GM18951 (cell line): Measurements from ENCODE around the gene FBXW9.
"Not testable (repeated sequence)": the region's sequence is repeated elsewhere in the genome, so short reads cannot be mapped to it uniquely, and the experiment has no call there.

Experiments
- POLR2A ChIP-seq: IDR thresholded peaks from 4 replicates; pipeline ENCODE4 v1.6.1; 2011; ENCODE audit warnings: mild to moderate bottlenecking; ENCODE audit not compliant: insufficient read length, insufficient read depth; ENCODE audit errors: extremely low read depth
- in situ Hi-C: fragments of 300-500 bp; cut with MboI; formaldehyde crosslinking; loops from one replicate; pipeline ENCODE4 v1.12.0; 2022; ENCODE audit warnings: low sequenced_read_pairs, mixed read lengths, inconsistent platforms; ENCODE audit not compliant: unreplicated experiment

The FBXW9 gene

DNA sequence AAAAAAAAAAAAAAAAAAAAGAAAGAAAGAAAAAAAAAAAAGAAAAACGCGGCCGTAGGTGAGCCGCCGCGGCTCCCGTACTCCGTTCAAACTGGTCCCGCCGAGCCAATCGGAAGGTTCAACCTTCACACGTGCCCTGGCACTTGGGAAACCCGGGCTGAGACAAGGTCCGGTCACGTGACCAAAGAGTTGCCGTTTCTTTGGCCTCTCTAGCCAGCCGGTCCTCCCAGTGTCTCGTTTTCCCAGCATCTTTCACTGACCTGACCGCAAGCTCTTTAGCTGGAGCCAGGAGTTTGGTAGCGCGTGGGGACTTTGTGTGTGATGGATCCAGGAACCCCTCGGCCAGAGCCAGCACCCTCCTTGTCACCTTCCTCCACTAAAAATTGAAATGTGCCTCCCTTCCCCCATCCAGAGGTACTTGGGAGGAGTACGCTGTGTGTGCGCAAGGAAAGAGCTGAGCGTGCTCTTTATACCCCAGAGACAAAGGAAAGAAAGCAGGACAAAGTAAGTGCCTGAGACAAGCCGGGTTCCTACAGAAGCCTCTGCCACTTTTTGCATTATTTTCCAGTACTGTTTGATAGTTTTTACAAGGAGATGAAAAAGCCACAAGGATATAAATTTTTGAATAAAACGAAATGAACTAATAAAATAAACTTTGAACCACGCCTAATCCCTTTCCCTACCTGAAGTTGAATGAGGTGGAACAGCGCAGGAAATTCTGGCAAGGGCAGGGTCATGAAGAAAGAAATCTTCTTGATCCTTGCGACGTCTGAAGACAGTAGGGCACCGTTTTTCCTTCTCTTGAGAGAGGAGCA, 26.3 kb upstream of the FBXW9 start:
- TF ChIP-seq POLR2A = peak; percentile 61
- in situ Hi-C loops = no loop called here

GRCh38 chr19:12721656-12722565, 25.5 kb upstream of the FBXW9 start:
- in situ Hi-C loops = no loop called here
- no peak for TF ChIP-seq POLR2A

- in situ Hi-C loops = no loop called here
- no peak for TF ChIP-seq POLR2A
These were observed 24.6 kb upstream of the FBXW9 start for GRCh38 chr19:12720851-12721655.

- no peak for TF ChIP-seq POLR2A
- in situ Hi-C loops = no loop called here
These were observed 23.9 kb upstream of the FBXW9 start for GRCh38 chr19:12720296-12720695.

GRCh38 chr19:12715929-12716328, 19.5 kb upstream of the FBXW9 start:
- in situ Hi-C loops = no loop called here
- no peak for TF ChIP-seq POLR2A

- TF ChIP-seq POLR2A = no peak
- in situ Hi-C loops = no loop called here
These were observed 18.7 kb upstream of the FBXW9 start for GRCh38 chr19:12715102-12715501.

- in situ Hi-C loops = not testable (repeated sequence)
These were observed 16.9 kb upstream of the FBXW9 start for GRCh38 chr19:12713304-12713703.

GRCh38 chr19:12712077-12712476, 15.6 kb upstream of the FBXW9 start:
- in situ Hi-C loops = not testable (repeated sequence)

GRCh38 chr19:12711187-12711586, 14.8 kb upstream of the FBXW9 start:
- TF ChIP-seq POLR2A = no peak
- in situ Hi-C loops = no loop called here

DNA sequence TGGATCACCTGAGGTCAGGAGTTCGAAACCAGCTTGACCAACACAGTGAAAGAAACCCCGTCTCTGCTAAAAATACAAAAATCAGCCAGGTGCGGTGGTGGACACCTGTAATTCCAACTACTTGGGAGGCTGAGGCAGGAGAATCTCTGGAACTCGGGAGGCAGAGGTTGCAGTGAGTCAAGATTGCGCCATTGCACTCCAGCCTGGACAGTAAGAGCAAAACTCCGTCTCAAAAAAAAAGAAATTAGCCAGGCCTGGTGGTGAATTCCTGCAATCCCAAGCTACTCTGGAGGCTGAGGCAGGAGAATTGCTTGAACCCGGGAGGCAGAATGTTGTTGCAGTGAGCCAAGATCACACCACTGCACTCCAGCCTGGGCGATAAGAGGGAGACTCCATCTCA, 12.2 kb upstream of the FBXW9 start:
- no peak for TF ChIP-seq POLR2A

DNA sequence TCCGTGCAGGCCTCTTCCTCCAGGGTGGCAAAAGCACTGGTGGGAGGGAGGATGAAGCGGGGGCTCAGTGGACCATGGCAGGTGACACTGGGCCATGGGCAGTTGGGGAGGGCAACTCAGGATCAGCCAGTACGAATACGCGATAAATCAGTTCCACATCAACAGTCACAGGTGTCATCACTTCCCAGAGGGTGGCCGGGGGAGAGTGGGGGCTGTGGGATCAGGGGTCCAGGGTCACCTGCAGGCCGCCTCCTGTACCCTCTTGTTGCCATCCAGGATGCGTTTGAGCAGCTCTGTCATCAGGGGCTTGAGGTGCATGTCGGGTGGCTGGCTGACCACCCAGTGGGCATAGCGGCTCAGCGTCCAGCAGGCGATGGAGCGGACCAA, 9.9 kb upstream of the FBXW9 start:
- no peak for TF ChIP-seq POLR2A
- in situ Hi-C loops = no loop called here

More for the DNA sequence above, 12.2 kb upstream of the FBXW9 start:
- in situ Hi-C loops = no loop called here

DNA sequence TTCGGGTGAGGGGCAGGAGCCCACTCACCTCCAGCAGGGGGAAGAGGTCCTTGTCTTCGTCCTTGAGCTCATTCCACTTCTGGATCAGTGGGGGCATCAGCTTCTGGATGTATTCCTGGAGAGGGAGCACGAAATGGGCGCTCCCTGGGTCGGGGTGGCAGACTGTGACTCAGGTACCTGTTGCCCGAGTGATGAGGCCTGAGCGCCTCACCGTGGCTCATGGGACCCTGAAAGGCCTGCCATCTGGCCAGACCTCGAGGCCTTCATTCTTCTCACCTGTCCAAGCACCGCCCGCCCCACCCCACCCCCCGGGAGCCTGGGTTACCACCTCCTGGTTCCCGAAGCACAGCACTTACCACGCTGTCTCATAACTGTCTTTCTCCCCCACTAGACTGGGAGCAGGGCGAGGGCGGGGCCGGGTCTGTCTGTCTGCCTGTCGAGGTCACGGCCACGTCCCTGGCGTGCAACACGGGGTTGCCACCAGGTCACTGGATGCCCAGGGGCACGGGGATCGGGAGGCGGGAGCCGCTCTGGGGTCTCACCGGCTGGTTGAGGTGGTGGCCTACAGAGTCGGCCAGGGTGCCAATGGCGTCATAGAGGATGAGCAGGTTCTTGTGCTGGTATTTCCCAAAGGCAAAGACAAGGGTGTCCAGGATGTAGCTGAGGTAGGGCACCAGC, 9.4 kb upstream of the FBXW9 start:
- in situ Hi-C loops = no loop called here

DNA sequence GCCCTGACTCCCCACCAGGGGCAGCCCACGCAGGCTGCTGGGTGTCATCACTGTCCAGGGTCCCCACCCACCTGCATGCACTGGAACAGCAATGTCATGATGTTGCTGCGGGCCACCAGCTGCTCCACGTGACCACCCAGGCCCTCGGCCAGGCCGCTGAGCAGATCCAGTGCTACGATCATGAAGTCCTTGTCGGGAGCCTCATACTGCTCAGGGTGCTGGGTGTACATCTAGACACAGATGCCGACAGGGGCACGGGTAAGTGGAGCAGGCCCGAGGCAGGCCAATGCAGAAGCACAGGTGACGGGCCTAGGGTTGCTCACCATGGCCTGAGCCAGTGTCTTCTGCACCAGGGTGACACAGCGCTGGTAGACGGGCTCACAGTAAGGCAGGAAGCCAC, 8.7 kb upstream of the FBXW9 start:
- no peak for TF ChIP-seq POLR2A
- in situ Hi-C loops = no loop called here

More for the DNA sequence above, 9.4 kb upstream of the FBXW9 start:
- no peak for TF ChIP-seq POLR2A
